ENCODE measurements around the gene TMEM140.

GRCh38 chr7:135159359-135160085, 11.7 kb downstream of the TMEM140 start:
- TF ChIP-seq CTCF (optimal IDR thresholded peaks at IDR 0.05 in 1 of 3, IDR thresholded peaks at IDR 0.05 in 1 of 3, conservative IDR thresholded peaks at IDR 0.05 in 1 of 3; ENCODE audit: extremely low read depth in 1 of 3, insufficient read depth in 2 of 3, low read length in 3 of 3) (no peak), EZH2 (IDR thresholded peaks at IDR 0.05; ENCODE audit: low read length) (no peak)
